Measurements from ENCODE around the gene SF3B4.

Gene SF3B4

DNA sequence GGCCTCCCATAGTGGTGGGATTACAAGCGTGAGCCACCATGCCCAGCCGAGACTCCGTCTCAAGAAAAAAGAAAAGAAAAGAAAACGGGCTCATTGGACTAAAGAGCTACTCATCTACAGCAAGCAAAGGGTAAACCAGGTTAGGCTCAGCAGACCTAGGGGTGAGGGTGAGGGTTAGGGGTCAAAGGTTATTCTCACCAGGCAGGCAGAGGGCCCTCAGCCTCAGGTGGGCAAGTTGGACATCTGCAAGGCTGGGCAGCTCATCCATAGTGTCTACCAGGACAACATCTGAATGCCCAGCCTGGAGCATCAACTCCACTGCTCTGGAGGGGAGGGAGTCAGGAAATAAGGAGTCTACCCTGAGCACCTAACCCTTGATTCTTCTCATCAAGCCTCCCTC lies 5.6 kb upstream of the SF3B4 start:
- DNase-seq (ENCODE audit: low spot score) (no peak), ATAC-seq (ENCODE audit: low read depth) (no peak)
- Histone ChIP-seq H3K27ac (ENCODE audit: poor library complexity, severe bottlenecking) (no peak overlapping the region), H3K27me3 (ENCODE audit: insufficient read depth, poor library complexity, severe bottlenecking) (no peaks in the 10 kb centered on the region), H3K4me1 (ENCODE audit: insufficient read depth, poor library complexity, severe bottlenecking) (peaks cover 23% of the 10 kb centered on the region), H3K36me3 (ENCODE audit: low read depth) (peaks cover 15% of the 10 kb centered on the region), H3K9me3 (ENCODE audit: severe bottlenecking) (no peaks in the 10 kb centered on the region), H3K4me3 (ENCODE audit: severe bottlenecking) (no peak overlapping the region)
- TF ChIP-seq CTCF (IDR thresholded peaks at IDR 0.05; ENCODE audit: poor library complexity, severe bottlenecking) = no peak

- no peak for TF ChIP-seq CTCF (IDR thresholded peaks at IDR 0.05; ENCODE audit: poor library complexity, severe bottlenecking)
- Histone ChIP-seq H3K27ac (ENCODE audit: poor library complexity, severe bottlenecking) (no peak overlapping the region), H3K4me1 (ENCODE audit: insufficient read depth, poor library complexity, severe bottlenecking) (peaks cover 16% of the 10 kb centered on the region), H3K9me3 (ENCODE audit: severe bottlenecking) (no peaks in the 10 kb centered on the region), H3K4me3 (ENCODE audit: severe bottlenecking) (no peak overlapping the region), H3K36me3 (ENCODE audit: low read depth) (peaks cover 15% of the 10 kb centered on the region), H3K27me3 (ENCODE audit: insufficient read depth, poor library complexity, severe bottlenecking) (no peaks in the 10 kb centered on the region)
- ATAC-seq (ENCODE audit: low read depth) (no peak), DNase-seq (ENCODE audit: low spot score) (no peak)
These were observed 4.9 kb upstream of the SF3B4 start for GRCh38 chr1:149932474-149932873.

- H3K27me3 ChIP-seq (ENCODE audit: insufficient read depth, poor library complexity, severe bottlenecking) = no peaks in the 10 kb centered on the region
- no peak overlapping the region for H3K4me3 ChIP-seq (ENCODE audit: severe bottlenecking)
- H3K9me3 ChIP-seq (ENCODE audit: severe bottlenecking) = no peaks in the 10 kb centered on the region
- DNase-seq (ENCODE audit: low spot score) (no peak), ATAC-seq (ENCODE audit: low read depth) (no peak)
- TF ChIP-seq CTCF (IDR thresholded peaks at IDR 0.05; ENCODE audit: poor library complexity, severe bottlenecking) = no peak
- H3K27ac ChIP-seq (ENCODE audit: poor library complexity, severe bottlenecking) = peak overlapping the region; percentile 24
- peaks cover 24% of the 10 kb centered on the region for H3K36me3 ChIP-seq (ENCODE audit: low read depth)
- H3K4me1 ChIP-seq (ENCODE audit: insufficient read depth, poor library complexity, severe bottlenecking) = peaks cover 17% of the 10 kb centered on the region
These were observed 3.7 kb upstream of the SF3B4 start for GRCh38 chr1:149931212-149931790.

GRCh38 chr1:149929856-149930255 lies 2.3 kb upstream of the SF3B4 start:
- Histone ChIP-seq H3K36me3 (ENCODE audit: low read depth) (peaks cover 38% of the 10 kb centered on the region), H3K9me3 (ENCODE audit: severe bottlenecking) (no peaks in the 10 kb centered on the region), H3K4me3 (ENCODE audit: severe bottlenecking) (no peak overlapping the region), H3K27ac (ENCODE audit: poor library complexity, severe bottlenecking) (no peak overlapping the region), H3K4me1 (ENCODE audit: insufficient read depth, poor library complexity, severe bottlenecking) (peaks cover 21% of the 10 kb centered on the region), H3K27me3 (ENCODE audit: insufficient read depth, poor library complexity, severe bottlenecking) (no peaks in the 10 kb centered on the region)
- no peak for TF ChIP-seq CTCF (IDR thresholded peaks at IDR 0.05; ENCODE audit: poor library complexity, severe bottlenecking)
- no peak for ATAC-seq (ENCODE audit: low read depth)
- no peak for DNase-seq (ENCODE audit: low spot score)

- H3K4me3 ChIP-seq (ENCODE audit: severe bottlenecking) = peak overlapping the region; percentile 55
- no peak for TF ChIP-seq CTCF (IDR thresholded peaks at IDR 0.05; ENCODE audit: poor library complexity, severe bottlenecking)
- no peak for ATAC-seq (ENCODE audit: low read depth)
- H3K27me3 ChIP-seq (ENCODE audit: insufficient read depth, poor library complexity, severe bottlenecking) = no peaks in the 10 kb centered on the region
- H3K27ac ChIP-seq (ENCODE audit: poor library complexity, severe bottlenecking) = peak overlapping the region; percentile 63
- no peaks in the 10 kb centered on the region for H3K9me3 ChIP-seq (ENCODE audit: severe bottlenecking)
- peaks cover 53% of the 10 kb centered on the region for H3K36me3 ChIP-seq (ENCODE audit: low read depth)
- H3K4me1 ChIP-seq (ENCODE audit: insufficient read depth, poor library complexity, severe bottlenecking) = peaks cover 21% of the 10 kb centered on the region
- no peak for DNase-seq (ENCODE audit: low spot score)
These were observed 760 bp upstream of the SF3B4 start for GRCh38 chr1:149928401-149928724.
